COLO668 (cell line): Measurements from ENCODE around the gene RBM45.

ENCODE experiments used
- DNase-seq: peaks from one replicate; lab custom pipeline; 2025; ENCODE audit not compliant: unreplicated experiment; lab: John Stamatoyannopoulos, UW

Gene RBM45

GRCh38 chr2:178157574-178157973, 45.3 kb downstream of the RBM45 start:
- DNase-seq: no peak

- no peak for DNase-seq
These were observed 47.7 kb downstream of the RBM45 start for GRCh38 chr2:178159966-178160365.

GRCh38 chr2:178160601-178161000, 48.4 kb downstream of the RBM45 start:
- DNase-seq: no peak

- DNase-seq: no peak
These were observed 51.2 kb downstream of the RBM45 start for GRCh38 chr2:178163395-178163794.

- DNase-seq: no peak
These were observed 51.7 kb downstream of the RBM45 start for GRCh38 chr2:178163911-178164310.

- no peak for DNase-seq
These were observed 61.4 kb downstream of the RBM45 start for GRCh38 chr2:178173657-178174056.

GRCh38 chr2:178177066-178177679, 64.9 kb downstream of the RBM45 start:
- DNase-seq: no peak
